CD4-positive, alpha-beta T cell treated with Interleukin-17A for 1 hour (primary cell): ENCODE results near the gene SREBF2.

ENCODE experiments used
- DNase-seq: peaks from one replicate; pipeline ENCODE4 v3.0.0-alpha.2; 2020

SREBF2 gene

DNA sequence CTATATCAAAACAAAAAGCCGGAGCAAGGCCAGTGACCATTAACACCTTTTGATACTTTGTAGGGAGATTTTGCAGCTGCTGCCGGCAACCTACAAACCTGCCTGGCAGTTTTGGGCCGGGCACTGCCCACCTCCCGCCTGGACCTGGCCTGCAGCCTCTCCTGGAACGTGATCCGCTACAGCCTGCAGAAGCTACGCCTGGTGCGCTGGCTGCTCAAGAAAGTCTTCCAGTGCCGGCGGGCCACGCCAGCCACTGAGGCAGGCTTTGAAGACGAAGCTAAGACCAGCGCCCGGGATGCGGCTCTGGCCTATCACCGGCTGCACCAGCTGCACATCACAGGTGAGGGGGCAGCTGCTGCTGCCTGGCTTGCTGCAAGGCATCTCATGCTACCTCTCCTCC, 47.7 kb downstream of the SREBF2 start:
- no peak for DNase-seq

DNA sequence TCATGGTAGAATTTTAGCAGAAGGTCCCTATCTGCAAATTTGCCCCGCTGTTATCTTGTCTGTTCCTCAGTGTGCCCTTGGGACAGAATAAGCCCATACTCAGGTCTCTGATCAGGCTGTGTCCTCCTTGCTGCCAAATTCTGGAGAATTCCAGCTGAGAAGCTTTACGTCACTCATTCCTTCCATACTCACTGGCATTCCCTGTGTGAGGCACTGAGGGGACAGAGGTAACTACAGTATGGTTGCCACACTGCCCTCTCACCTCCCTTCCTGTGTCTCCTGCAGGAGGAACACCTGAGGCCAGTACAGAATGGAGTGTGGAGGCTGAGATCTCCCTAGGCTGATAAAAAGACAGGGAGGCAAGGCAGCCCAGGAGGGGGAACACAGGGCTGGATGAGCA, 50.5 kb downstream of the SREBF2 start:
- DNase-seq = no peak

DNA sequence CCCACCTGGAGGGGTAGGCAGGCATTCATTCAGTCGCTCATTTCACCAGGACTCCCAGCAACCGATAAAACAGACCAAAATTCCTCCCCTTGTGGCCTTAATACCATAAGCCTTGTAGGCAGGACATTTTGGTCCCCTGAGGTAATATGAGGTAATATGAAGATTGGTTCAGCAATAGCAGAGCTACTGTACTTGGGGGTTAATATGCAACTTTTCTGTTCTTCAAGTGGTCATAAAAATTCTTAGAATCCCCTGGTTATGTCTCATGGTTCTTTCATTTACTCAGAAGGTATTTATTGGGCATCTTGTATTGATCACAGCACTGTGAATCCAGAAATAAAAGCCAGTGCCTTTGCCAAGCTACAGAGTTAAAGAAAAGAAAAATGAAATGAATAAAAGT, 52.2 kb downstream of the SREBF2 start:
- DNase-seq = no peak

DNA sequence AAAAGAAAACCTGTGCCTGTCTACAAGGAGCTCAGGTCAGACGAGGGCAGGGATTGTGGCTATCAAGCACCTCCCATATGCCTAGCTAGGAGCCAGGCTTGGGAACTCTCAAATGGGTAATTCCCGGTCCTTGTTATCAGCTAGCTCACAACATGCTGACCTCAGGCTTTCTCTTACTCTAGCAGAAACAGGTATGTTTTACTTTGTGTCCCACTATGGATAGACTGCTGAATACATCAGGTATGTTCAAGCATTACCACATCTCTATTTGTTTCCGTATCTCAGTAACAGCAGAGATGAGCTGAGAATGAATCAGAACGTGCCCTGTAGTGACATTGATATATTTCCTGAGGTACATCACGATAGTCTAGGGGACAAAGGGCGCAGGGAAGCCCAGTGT, 52.6 kb downstream of the SREBF2 start:
- no peak for DNase-seq

DNA sequence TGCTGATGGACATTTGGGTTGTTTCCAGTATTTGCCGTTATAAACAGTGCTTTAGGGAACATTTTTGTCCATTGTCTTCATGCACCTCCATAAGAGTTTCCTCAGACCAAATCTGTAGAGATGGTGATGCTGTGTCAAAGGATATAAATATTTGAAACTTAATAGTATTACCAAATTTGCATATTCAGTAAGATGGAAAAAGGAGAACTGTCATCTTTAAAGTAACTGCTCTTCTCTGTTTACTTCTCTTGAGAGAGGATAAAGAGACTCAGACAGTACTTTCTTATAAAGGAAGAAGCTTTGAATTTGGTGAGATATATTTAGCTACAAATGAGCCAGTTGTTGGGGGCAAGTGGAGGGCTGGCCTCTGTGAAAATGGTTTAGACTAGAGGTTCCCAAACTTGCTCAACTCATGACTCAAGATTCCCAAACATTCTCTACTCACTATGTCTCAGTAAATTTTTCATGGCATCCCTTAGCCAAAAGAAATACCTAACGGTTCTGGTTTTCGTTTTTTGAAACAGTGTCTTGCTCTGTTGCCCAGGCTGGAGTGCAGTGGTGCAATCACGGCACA, 55.8 kb downstream of the SREBF2 start:
- DNase-seq = no peak

DNA sequence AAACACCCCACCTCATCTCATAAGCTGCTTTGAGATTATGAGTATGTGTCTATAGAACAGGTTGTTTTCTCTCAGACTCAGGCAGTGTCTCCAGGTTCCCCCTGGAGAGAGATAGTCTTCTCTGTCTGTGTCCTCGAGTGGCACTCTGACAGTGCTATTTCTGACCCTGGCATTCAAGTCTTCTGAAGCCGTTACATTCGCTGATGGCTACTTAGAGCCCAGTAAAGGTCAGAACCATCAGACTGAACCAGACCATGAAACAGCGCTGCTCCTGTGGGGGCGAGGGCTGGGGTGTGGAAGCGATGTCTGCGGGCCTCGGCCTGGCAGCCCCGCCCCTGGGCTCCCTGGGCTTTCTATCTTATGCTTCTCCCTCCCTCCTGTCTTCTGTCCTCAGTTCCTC, 58.5 kb downstream of the SREBF2 start:
- DNase-seq = no peak

DNA sequence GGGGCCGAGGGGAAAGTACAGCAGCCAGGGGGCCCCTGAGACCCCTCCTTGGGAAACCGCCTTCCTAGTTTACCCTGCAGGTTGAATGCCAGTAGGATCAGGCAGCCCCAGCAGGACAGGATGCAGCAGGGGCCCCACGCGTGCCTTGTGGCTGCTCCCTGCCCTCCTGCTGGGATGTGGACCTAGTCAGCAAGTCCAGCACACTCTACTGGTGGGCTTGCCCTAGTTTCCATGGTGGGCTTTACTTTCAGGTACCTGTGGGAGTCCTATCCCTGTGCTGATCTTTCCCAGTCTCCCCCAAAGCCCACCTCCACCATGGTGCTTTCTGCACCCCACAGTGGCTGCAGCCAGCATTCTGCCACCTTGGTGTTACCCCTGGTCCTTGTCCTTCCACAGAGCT, 59.8 kb downstream of the SREBF2 start:
- no peak for DNase-seq

DNA sequence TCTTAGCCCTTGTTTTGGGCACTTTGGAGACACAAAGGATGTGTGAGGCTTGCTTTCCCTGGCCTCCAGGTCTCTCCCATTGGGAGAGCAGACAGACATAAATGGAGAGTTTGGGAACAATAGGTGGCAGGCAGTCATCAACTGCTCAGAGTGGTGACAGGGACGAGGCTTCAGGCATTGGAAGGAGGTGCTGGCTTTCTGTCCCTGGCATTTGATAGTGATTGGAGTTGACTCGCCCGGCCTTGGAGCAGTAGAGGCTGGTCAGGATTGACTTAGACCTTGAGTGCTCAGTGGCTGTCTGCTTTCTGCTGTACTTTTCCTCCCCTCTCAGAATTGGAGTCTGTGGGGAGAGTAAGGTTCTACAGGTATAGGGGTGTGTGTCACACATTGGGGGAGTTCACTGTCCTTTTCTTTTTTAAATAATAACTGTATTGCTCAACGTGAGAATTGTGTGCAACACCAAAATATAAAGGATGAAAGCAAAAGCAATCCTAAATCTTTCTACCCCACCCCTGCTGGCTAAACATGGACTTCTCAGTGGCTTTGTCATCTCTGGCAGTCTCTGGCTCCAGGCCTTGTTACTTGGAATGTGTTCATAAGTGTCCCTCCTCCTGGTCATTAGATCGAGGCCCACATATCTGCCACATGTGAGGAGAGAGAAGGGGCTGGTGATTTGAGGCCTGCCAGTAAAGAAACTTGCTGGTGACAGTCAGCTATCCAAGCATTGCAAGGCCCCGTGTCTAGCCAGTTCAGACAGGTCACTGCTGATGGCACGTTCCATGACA, 60.9 kb downstream of the SREBF2 start:
- DNase-seq = no peak

DNA sequence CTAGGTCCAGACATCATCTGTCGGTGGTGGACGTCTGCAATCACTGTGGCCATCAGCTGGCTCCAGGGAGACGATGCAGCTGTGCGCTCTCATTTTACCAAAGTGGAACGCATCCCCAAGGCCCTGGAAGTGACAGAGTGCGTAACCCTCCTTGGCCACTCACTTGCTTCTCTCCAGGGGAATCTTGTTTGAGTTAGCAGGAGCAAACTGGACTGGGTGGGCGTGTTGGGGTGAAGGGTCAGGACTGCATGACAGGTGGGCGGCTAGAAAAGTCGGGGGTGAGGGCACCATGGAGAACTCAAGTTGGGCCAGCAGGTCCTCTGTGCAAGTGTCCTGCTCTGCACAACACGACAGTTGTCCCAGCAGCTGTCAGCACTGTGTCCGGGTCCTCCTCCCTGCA, 65.7 kb downstream of the SREBF2 start:
- DNase-seq = no peak

DNA sequence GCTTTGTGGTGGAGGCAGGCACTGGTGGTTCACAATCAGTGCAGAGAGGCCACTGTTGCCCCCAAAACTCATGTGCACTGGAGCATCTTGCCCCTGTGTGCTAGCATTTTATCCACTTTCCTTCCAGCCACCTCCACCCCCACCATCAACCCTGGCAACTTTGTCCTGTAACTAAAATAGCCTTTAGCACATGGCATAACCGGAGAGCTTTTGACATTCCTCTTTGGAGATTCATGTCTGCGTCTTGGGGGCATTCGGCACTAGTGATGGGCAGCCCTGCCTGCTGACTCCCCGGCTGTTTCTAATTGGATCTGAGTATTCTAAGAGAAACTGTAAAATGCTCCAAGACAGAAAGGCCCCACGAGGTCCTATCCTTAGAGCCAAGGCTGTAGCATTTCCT, 66.2 kb downstream of the SREBF2 start:
- DNase-seq = no peak

DNA sequence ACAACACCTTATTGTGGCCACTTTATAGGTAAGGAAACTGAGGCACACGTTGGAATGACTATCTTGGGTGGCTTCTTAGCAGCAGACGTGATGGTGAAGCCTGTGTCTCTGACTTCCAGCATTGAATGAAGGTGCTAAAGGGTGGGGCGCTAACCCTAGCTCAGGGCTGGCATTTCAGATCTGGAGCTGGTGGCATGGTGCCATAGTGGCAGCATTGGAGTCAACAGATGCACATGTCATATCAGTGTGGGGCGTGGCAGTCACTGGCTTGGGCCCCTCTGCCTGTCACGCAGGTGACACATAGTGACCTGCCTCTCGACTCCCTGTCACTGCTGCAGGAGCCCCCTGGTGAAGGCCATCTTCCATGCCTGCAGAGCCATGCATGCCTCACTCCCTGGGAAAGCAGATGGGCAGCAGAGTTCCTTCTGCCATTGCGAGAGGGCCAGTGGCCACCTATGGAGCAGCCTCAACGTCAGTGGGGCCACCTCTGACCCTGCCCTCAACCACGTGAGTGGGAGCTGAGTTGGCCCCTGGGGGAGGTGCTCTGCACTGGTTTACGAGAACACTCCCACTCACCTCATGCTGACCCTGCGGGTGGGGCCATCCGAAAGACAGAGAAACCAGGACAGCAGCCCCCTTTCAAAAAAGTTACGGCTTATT, 67.2 kb downstream of the SREBF2 start:
- no peak for DNase-seq

DNA sequence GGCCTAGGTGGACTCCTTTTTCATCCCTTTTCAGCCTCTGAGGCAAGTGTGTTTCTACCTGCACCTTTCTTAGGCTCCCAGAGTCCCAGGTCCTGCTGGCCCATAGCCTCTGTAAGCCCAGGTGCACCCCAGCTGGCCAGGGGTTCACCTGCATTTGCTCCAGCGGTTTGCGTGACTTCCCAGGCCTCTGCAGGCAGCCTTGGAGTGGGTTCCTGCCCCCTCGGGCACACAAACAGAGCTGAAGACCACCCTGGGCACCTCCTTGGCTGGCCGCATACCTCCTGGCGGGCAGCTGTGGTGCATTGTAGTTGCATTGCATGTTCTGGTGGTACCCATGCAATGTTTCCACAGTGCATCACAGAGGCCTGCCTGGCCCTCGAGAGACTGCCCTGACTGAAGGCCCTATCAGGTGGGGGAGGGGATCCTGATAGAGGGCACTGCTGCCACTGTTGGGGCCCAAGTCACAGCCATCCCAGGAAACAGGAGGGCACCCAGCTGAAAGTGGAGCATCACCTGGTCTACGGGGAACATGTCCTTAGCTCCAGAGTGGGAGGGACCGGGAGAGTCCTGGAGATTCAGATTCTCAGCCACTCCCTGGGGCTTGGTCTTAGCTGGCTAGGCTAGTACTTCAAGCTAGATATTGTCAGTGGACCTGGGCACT, 67.9 kb downstream of the SREBF2 start:
- DNase-seq = no peak

DNA sequence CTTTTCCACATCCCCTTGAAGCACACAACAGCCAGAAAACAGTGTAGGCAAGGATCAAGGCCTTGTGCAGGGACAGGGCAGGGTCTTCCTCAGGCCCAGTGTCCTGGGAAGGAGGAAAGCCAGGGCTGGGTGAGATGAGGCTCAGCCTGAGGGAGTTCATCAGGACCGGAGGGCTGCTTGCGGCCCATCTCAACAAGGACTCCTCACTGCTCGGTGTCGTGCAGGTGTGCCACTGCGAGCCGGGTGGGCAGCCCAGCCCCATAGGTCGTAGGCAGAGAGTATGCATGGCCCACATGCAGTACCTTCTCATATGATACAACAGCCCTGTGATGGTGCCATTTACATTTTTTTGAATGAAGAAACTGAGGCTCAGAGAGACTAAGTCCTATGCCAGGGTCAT, 69.1 kb downstream of the SREBF2 start:
- DNase-seq = no peak

DNA sequence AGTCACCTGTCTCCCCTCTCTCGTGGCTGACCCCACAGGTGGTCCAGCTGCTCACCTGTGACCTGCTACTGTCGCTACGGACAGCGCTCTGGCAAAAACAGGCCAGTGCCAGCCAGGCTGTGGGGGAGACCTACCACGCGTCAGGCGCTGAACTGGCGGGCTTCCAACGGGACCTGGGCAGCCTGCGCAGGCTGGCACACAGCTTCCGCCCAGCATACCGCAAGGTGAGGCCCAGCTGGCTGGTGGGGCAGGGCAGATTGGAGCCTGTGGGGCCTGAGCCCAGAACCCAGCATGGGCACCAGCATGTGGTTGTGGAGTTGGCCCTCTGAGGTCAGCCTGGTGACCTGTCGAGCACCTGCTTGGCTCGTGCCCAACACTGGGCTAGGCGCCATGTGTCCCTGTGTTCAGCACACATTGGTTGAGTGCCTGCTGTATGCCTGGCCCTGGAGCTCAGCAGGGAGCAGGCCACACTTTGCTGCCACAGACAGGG, 70.1 kb downstream of the SREBF2 start:
- no peak for DNase-seq

DNA sequence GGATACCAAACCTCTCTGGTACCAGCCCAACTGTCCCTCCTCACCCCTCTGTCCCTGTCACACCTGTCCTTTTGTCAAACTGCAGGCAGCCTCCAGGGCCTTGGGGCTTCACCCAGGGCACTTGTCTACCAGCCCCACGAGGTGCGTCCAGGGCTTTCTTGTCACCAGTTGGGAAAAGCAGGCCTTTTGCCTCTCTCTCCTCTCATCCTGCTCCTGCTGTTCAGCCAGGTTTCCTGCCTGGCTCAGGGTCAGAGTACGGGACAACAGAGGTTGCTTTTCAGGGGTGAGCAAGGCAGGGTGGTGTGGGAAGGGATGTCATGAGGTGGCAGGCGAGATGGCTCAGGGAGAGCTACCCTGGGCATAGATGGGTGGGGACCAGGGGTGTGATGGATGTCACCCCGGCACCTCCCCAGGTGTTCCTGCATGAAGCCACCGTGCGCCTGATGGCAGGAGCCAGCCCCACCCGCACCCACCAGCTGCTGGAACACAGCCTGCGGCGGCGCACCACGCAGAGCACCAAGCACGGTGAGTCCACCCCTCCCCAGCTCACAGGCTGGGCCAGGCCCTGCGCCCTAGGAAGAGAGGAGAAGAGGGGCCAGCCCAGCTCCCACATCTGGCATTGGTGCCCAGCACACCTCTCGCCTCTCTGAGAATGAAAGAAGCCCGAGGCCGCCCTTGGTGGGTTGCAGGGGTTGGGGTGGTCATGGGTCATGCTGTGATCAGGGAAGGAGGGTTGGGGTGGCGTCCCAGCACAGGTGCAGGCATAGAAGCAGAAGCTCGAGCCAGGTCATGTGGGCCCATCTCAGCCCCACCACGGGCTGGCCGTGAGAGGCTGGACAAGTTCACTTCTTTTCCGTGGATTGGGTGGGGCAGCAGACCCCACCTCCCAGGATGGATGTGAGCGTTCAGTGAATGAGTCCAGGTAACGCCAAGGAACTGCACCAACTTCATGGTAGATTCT, 71.8 kb downstream of the SREBF2 start:
- no peak for DNase-seq

DNA sequence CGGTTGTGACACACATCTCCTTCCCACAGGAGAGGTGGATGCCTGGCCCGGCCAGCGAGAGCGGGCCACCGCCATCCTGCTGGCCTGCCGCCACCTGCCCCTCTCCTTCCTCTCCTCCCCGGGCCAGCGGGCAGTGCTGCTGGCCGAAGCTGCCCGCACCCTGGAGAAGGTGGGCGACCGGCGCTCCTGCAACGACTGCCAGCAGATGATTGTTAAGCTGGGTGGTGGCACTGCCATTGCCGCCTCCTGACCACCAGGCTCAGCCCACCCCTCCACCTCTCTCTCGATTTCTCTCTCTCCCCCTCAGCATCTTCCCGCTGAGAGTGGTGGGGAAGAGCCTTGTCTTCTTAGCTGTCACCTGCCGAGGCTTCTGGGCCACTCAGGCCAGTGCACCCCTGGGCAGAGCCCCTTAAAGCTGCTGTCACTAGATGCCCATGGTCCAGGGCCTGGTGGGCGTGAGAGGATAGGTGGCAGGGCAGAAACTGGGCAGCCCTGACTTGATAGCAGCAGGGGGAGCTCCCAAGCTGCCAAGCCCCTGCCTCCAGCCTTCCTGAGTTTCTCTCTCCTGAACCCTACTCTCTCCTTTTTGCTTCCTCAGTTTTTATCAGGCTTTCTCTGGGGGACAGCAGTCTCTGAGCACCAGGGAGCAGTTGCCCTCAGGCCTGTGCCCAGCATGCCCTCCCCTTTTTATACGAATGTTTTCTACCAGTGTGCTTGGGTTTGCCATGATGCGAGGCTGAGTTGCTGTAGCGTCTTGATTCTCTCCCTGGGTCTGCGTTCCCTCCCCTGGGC, 72.7 kb downstream of the SREBF2 start:
- no peak for DNase-seq

DNA sequence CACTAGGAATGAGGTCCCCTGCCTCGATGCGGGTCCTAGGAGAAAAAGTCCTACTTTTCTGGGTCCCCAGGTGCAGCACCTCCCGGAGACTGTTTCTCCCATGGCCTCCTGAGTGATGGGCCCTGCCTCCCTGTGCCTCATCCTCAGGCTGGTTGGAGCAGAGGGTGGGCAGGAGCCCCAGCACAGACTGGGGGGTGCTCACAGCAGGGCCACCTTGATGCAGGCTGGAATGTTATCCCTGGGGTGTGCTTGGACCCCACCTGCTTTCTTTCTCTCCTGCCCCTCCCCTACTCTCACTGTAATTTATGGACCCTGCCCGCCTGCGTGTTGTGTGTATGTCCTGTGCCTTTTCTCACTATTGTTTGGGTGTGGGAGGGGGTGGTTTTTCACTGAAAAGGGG, 73.9 kb downstream of the SREBF2 start:
- DNase-seq = no peak

DNA sequence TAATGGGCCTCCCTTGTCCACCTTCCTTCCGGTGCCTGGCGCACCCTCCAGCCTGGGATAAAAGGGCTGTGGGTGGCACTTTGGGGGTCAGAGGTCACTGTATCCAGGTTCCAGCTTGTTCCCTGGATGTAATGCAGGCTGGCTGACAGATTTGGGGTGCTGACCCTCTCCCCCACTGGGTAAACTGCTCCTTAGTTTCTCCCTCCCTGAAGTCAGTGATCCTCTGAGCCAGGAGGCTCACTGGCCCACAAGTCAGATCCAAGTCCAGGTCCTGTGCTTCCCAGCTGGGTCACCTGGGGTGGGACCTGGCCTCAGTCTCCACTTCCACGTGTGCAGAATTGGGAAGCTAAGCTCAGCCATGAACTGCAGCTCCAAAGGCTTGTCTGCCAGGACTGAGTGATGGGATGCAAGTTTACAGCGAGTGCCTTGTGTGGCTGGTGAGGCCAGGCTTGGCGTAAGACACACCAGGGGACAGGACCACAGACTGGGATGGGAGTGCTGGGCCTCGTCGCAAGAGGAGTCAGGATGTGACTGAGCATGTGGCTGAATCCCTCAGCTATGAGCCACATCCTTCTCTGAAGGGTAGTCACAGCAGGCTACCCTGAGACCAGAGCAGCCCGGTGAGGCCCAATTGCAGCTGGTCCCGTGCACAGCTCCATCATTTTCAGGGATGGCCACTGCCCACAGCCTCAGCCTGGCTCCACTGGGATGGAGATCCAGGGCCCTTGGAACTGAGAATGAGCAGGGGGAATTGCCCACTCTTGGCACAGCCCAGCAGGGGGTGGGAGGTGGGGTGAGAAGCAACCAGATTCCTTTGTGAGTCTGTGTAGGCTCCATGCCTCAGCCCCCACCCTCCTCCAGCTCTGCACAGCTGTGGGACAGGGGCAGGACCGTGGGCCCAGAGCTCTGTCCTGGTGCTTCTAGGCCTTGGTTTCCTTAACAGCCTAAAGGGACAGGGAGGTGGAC, 74.8 kb downstream of the SREBF2 start:
- DNase-seq = no peak

DNA sequence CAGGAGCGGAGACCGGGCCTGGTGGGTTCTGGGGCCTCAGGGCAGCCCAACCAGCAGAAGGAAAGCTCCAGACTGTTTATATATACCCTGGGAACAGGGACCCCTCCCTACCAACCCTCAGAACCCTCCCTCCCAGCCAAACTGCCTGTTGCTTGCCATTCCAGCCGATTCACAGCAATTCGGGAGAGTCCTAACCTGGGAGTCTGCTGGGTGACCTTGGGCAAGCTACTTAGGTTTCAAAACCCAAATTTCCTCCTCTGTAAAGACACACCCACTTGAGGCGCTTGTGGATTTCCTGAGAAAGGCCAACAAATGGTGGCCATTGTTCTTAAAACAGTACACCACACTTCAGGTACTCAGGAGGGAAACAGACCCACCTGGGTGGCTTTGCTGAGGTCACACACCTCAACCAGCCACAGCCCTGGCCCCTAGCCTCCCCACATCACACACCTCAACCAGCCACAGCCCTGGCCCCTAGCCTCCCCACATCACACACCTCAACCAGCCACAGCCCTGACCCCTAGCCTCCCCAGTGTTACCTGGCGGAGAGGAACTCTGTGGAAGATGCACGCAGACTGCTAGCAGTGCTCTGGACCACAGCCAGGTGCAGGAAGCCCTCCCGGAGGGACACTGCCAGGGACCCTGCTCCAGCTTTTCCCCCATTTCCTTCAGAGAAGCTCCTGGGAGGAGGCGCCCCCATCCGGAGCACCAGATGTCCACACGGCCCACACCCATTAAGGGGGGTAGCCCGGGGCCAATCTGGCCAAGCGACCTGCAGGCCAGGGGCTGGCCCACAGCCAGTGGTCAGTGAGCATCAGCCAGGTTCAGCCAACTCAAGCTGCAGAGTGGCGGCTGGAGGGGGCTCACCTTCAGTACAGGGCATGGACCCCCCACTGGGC, 75.8 kb downstream of the SREBF2 start:
- peak; percentile 54 for DNase-seq
